Esophagus muscularis mucosa (tissue), 3 donors: Measurements from ENCODE around the gene C20orf141.

Experiments
- CTCF ChIP-seq, 3 experiments: fragments of 200-600 bp in 2 of 3; fragments of 450-650 bp in 1 of 3; sonication (generic) in 2 of 3; IDR thresholded peaks; one replicate each; pipeline ENCODE4 v1.5.1; 2017 to 2019; ENCODE audit warnings: antibody characterized with exemption in 3 of 3, mild to moderate bottlenecking in 2 of 3, moderate library complexity in 1 of 3
- POLR2A ChIP-seq: fragments of 450-650 bp; IDR thresholded peaks from one replicate; pipeline ENCODE4 v1.6.1; 2017; ENCODE audit warnings: antibody characterized with exemption, moderate library complexity, mild to moderate bottlenecking, low read depth
- POLR2AphosphoS5 ChIP-seq, 2 donors: sonication (generic); formaldehyde crosslinking; IDR thresholded peaks; one replicate each; pipeline ENCODE4 v1.6.1; 2017; ENCODE audit warnings: antibody characterized with exemption in 2 of 2

- no peak for TF ChIP-seq POLR2AphosphoS5 (IDR thresholded peaks at IDR 0.05)
- TF ChIP-seq CTCF (IDR thresholded peaks at IDR 0.05) = no peak
- TF ChIP-seq POLR2A = no peak
Observed at GRCh38 chr20:2812189-2812588, 2.6 kb upstream of the C20orf141 start.
